ENCODE measurements around the gene BMPER.
"Not testable (repeated sequence)": the region's sequence is repeated elsewhere in the genome, so short reads cannot be mapped to it uniquely, and the experiment has no call there.

Gene BMPER

DNA sequence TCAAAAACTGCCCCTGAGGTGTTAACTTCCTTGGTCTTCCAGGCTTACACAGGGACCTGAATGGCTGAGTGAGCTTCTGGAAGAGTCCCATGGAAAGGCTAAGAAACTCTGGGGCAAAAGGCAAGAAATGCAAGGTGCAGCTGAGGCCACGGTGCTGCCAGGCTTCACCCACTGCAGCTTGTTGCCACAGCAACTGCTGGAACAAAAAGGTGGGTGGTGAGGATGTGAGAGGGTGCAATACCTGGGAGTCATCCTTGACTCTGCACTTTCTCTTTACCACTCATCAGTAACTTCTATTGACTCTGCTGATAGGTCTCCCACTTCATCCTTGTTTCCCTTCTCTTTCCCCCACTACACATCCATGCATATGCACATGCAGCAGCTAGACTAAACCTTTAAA lies 258.6 kb downstream of the BMPER start:
- no peak overlapping the region for H2AFZ ChIP-seq (ENCODE audit: low read depth, low read length, severe bottlenecking)
- TF ChIP-seq, protein P1, sequence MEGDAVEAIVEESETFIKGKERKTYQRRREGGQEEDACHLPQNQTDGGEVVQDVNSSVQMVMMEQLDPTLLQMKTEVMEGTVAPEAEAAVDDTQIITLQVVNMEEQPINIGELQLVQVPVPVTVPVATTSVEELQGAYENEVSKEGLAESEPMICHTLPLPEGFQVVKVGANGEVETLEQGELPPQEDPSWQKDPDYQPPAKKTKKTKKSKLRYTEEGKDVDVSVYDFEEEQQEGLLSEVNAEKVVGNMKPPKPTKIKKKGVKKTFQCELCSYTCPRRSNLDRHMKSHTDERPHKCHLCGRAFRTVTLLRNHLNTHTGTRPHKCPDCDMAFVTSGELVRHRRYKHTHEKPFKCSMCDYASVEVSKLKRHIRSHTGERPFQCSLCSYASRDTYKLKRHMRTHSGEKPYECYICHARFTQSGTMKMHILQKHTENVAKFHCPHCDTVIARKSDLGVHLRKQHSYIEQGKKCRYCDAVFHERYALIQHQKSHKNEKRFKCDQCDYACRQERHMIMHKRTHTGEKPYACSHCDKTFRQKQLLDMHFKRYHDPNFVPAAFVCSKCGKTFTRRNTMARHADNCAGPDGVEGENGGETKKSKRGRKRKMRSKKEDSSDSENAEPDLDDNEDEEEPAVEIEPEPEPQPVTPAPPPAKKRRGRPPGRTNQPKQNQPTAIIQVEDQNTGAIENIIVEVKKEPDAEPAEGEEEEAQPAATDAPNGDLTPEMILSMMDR (IDR thresholded peaks at IDR 0.05; ENCODE audit: insufficient read depth, low read length, poor library complexity, severe bottlenecking) = no peak
- TF ChIP-seq EZH2phosphoT487 (conservative IDR thresholded peaks at IDR 0.05; ENCODE audit: low read length) = no peak
- no peak overlapping the region for H3K4me2 ChIP-seq (ENCODE audit: low read depth, low read length, poor library complexity, severe bottlenecking)
- no peak overlapping the region for H3K27ac ChIP-seq (ENCODE audit: low read depth, low read length)
- no peak overlapping the region for H3K4me3 ChIP-seq (ENCODE audit: insufficient read depth, low read length, poor library complexity, severe bottlenecking)
- no peaks in the 10 kb centered on the region for H3K79me2 ChIP-seq (ENCODE audit: insufficient read depth, low read length)
- no peaks in the 10 kb centered on the region for H3K9me2 ChIP-seq (replicated peaks; ENCODE audit: insufficient read depth, low read length)
- H3F3A ChIP-seq (ENCODE audit: insufficient read depth) = no peaks in the 10 kb centered on the region
- no peak overlapping the region for H3K9ac ChIP-seq (ENCODE audit: low read length)
- H3K27me3 ChIP-seq (ENCODE audit: low read length) = no peaks in the 10 kb centered on the region
- H4K20me1 ChIP-seq (ENCODE audit: low read depth, low read length) = no peaks in the 10 kb centered on the region
- H3K36me3 ChIP-seq (ENCODE audit: low read length) = no peaks in the 10 kb centered on the region
- H3K9me3 ChIP-seq (ENCODE audit: insufficient read depth, low read length) = no peaks in the 10 kb centered on the region

DNA sequence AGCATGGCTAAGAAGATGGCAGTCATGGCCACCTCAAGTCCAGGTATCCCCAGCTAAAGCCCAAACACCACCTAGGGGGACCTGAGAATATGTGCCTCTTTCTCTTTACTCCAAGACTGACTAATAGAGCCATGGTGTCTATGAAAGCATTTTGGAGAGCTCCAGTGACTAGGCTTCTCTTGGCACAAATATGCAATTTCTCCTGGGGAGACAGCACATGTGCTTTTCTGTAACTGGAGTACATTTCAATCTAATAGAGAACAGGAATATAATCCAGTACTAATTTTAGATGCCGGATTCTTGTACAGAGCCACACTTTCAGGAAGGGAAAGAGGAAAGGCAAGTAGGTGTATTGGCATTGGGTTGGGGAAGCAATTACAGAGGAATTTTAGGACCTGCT lies 260.1 kb downstream of the BMPER start:
- H4K20me1 ChIP-seq (ENCODE audit: low read depth, low read length) = no peaks in the 10 kb centered on the region
- no peak overlapping the region for H3K4me2 ChIP-seq (ENCODE audit: low read depth, low read length, poor library complexity, severe bottlenecking)
- no peaks in the 10 kb centered on the region for H3K9me2 ChIP-seq (replicated peaks; ENCODE audit: insufficient read depth, low read length)
- TF ChIP-seq EZH2phosphoT487 (conservative IDR thresholded peaks at IDR 0.05; ENCODE audit: low read length) = no peak
- H3F3A ChIP-seq (ENCODE audit: insufficient read depth) = no peaks in the 10 kb centered on the region
- no peaks in the 10 kb centered on the region for H3K36me3 ChIP-seq (ENCODE audit: low read length)
- H2AFZ ChIP-seq (ENCODE audit: low read depth, low read length, severe bottlenecking) = no peak overlapping the region
- H3K9ac ChIP-seq (ENCODE audit: low read length) = no peak overlapping the region
- no peak overlapping the region for H3K4me3 ChIP-seq (ENCODE audit: insufficient read depth, low read length, poor library complexity, severe bottlenecking)
- H3K79me2 ChIP-seq (ENCODE audit: insufficient read depth, low read length) = no peaks in the 10 kb centered on the region
- no peaks in the 10 kb centered on the region for H3K27me3 ChIP-seq (ENCODE audit: low read length)
- H3K27ac ChIP-seq (ENCODE audit: low read depth, low read length) = no peak overlapping the region
- no peaks in the 10 kb centered on the region for H3K9me3 ChIP-seq (ENCODE audit: insufficient read depth, low read length)

DNA sequence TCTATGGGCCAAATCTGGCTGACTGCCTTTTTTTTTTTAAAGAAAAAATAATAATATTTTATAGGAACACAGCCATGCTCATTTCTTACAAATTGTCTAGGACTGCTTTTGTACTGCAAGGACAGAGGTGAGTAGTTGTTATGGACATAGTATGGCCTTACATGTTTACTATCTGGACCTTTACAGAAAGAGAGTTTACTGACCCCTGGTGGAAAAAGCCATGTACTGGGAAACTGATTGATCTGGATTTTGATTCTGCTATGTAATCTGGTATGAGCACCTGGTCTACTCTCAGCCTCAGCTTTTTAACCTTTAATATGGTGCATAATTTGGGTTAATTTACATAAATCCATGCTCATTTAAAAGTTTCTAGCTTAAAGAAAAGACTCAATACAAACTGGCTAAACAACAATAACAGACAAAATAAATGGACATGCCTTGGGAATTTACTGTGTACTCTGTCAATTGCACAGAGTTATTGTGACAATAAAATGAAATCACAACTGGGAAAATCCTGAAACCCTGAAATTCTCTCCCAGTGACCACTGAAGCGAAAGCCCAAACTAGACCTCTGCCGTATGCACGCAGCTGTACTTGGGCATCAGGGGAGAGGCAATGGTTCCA lies 260.7 kb downstream of the BMPER start:
- H3K4me2 ChIP-seq (ENCODE audit: low read depth, low read length, poor library complexity, severe bottlenecking) = no peak overlapping the region
- H3K27me3 ChIP-seq (ENCODE audit: low read length) = no peaks in the 10 kb centered on the region
- no peaks in the 10 kb centered on the region for H3K79me2 ChIP-seq (ENCODE audit: insufficient read depth, low read length)
- H3K9me2 ChIP-seq (replicated peaks; ENCODE audit: insufficient read depth, low read length) = no peaks in the 10 kb centered on the region
- H3K27ac ChIP-seq (ENCODE audit: low read depth, low read length) = no peak overlapping the region
- H3K36me3 ChIP-seq (ENCODE audit: low read length) = no peaks in the 10 kb centered on the region
- H3F3A ChIP-seq (ENCODE audit: insufficient read depth) = no peaks in the 10 kb centered on the region
- no peaks in the 10 kb centered on the region for H3K9me3 ChIP-seq (ENCODE audit: insufficient read depth, low read length)
- no peak overlapping the region for H3K4me3 ChIP-seq (ENCODE audit: insufficient read depth, low read length, poor library complexity, severe bottlenecking)
- H4K20me1 ChIP-seq (ENCODE audit: low read depth, low read length) = no peaks in the 10 kb centered on the region
- H2AFZ ChIP-seq (ENCODE audit: low read depth, low read length, severe bottlenecking) = no peak overlapping the region
- no peak for TF ChIP-seq EZH2phosphoT487 (conservative IDR thresholded peaks at IDR 0.05; ENCODE audit: low read length)
- TF ChIP-seq, protein P1 (IDR thresholded peaks at IDR 0.05; ENCODE audit: insufficient read depth, low read length, poor library complexity, severe bottlenecking) = peak; percentile 28
- H3K9ac ChIP-seq (ENCODE audit: low read length) = no peak overlapping the region

DNA sequence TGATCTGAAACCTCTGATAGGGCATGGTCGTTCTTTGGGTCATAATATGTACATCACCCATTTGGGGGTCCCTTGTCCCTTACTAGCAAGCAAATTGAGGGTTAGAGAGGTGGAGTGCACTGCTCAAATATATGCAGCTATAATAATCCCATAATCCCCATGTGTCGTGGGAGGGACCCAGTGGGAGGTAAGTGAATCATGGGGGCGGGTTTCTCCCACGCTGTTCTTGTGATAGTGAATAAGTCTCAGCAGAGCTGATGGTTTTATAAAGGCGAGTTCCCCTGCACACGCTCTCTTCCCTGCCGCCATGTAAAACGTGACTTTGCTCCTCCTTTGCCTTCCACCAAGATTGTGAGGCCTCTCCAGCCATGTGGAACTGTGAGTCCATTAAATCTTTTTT lies 262.7 kb downstream of the BMPER start:
- no peak for TF ChIP-seq EZH2phosphoT487 (conservative IDR thresholded peaks at IDR 0.05; ENCODE audit: low read length)
- TF ChIP-seq, protein P1 (IDR thresholded peaks at IDR 0.05; ENCODE audit: insufficient read depth, low read length, poor library complexity, severe bottlenecking) = no peak
- Histone ChIP-seq H3K9me2 (replicated peaks; ENCODE audit: insufficient read depth, low read length) (no peaks in the 10 kb centered on the region), H3K79me2 (ENCODE audit: insufficient read depth, low read length) (no peaks in the 10 kb centered on the region), H4K20me1 (ENCODE audit: low read depth, low read length) (no peaks in the 10 kb centered on the region), H3K27me3 (ENCODE audit: low read length) (no peaks in the 10 kb centered on the region), H3K4me3 (ENCODE audit: insufficient read depth, low read length, poor library complexity, severe bottlenecking) (no peak overlapping the region), H3K9me3 (ENCODE audit: insufficient read depth, low read length) (no peaks in the 10 kb centered on the region), H3K4me2 (ENCODE audit: low read depth, low read length, poor library complexity, severe bottlenecking) (no peak overlapping the region), H3K9ac (ENCODE audit: low read length) (no peak overlapping the region), H2AFZ (ENCODE audit: low read depth, low read length, severe bottlenecking) (no peak overlapping the region), H3K36me3 (ENCODE audit: low read length) (no peaks in the 10 kb centered on the region), H3F3A (ENCODE audit: insufficient read depth) (no peaks in the 10 kb centered on the region), H3K27ac (ENCODE audit: low read depth, low read length) (no peak overlapping the region)

DNA sequence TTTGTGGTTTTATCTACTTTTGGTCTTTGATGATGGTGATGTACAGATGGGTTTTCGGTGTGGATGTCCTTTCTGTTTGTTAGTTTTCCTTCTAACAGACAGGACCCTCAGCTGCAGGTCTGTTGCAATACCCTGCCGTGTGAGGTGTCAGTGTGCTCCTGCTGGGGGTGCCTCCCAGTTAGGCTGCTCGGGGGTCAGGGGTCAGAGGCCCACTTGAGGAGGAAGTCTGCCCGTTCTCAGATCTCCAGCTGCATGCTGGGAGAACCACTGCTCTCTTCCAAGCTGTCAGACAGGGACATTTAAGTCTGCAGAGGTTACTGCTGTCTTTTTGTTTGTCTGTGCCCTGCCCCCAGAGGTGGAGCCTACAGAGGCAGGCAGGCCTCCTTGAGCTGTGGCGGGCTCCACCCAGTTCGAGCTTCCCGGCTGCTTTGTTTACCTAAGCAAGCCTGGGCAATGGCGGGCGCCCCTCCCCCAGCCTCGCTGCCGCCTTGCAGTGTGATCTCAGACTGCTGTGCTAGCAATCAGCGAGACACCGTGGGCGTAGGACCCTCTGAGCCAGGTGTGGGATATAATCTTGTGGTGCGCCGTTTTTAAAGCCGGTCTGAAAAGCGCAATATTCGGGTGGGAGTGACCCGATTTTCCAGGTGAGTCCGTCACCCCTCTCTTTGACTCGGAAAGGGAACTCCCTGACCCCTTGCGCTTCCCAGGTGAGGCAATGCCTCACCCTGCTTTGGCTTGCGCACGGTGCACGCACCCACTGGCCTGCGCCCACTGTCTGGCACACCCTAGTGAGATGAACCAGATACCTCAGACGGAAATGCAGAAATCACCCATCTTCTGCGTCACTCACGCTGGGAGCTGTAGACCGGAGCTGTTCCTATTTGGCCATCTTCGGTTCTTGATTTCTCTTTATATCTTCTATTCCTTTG lies 269.6 kb downstream of the BMPER start:
- H3K4me2 ChIP-seq (ENCODE audit: low read depth, low read length, poor library complexity, severe bottlenecking); H3K27ac ChIP-seq (ENCODE audit: low read depth, low read length); H3K4me3 ChIP-seq (ENCODE audit: insufficient read depth, low read length, poor library complexity, severe bottlenecking): not testable (repeated sequence)

More for the DNA sequence above, 269.6 kb downstream of the BMPER start:
- H3K9me3 ChIP-seq (ENCODE audit: insufficient read depth, low read length); H3F3A ChIP-seq (ENCODE audit: insufficient read depth); H3K79me2 ChIP-seq (ENCODE audit: insufficient read depth, low read length); H3K36me3 ChIP-seq (ENCODE audit: low read length); H3K9ac ChIP-seq (ENCODE audit: low read length); H4K20me1 ChIP-seq (ENCODE audit: low read depth, low read length); H3K27me3 ChIP-seq (ENCODE audit: low read length); H2AFZ ChIP-seq (ENCODE audit: low read depth, low read length, severe bottlenecking); H3K9me2 ChIP-seq (replicated peaks; ENCODE audit: insufficient read depth, low read length): not testable (repeated sequence)
